HG03095 (cell line): Measurements from ENCODE around the gene TMEM259.

Experiments
- ATAC-seq: cut with Tn5 transposase; IDR thresholded peaks from one replicate; pipeline ENCODE4 v1.9.1; 2021; ENCODE audit warnings: moderate library complexity; ENCODE audit not compliant: unreplicated experiment

TMEM259 gene

GRCh38 chr19:1017906-1018305 lies 3.0 kb downstream of the TMEM259 start:
- ATAC-seq = no peak

- no peak for ATAC-seq
Measured at GRCh38 chr19:1017115-1017905, 3.6 kb downstream of the TMEM259 start.

- no peak for ATAC-seq
Measured at GRCh38 chr19:1016647-1017114, 4.2 kb downstream of the TMEM259 start.

- ATAC-seq = no peak
Measured at GRCh38 chr19:1015782-1016646, 4.9 kb downstream of the TMEM259 start.

- no peak for ATAC-seq
Measured at GRCh38 chr19:1015061-1015781, 5.7 kb downstream of the TMEM259 start.

- ATAC-seq = no peak
Measured at GRCh38 chr19:1014161-1015060, 6.5 kb downstream of the TMEM259 start.

GRCh38 chr19:1013218-1013617 lies 7.7 kb downstream of the TMEM259 start:
- no peak for ATAC-seq

GRCh38 chr19:1012334-1012733 lies 8.6 kb downstream of the TMEM259 start:
- no peak for ATAC-seq

GRCh38 chr19:1011831-1012333 lies 9.0 kb downstream of the TMEM259 start:
- ATAC-seq = no peak

- ATAC-seq = no peak
Measured at GRCh38 chr19:1010586-1011510, 10.1 kb downstream of the TMEM259 start.

- no peak for ATAC-seq
Measured at GRCh38 chr19:1009981-1010538, 10.9 kb downstream of the TMEM259 start.

- ATAC-seq = no peak
Measured at GRCh38 chr19:1009041-1009980, 11.6 kb downstream of the TMEM259 start.

GRCh38 chr19:1008268-1009040 lies 12.5 kb downstream of the TMEM259 start:
- no peak for ATAC-seq

- ATAC-seq = no peak
Measured at GRCh38 chr19:1007399-1008251, 13.3 kb downstream of the TMEM259 start.

GRCh38 chr19:1006711-1007398 lies 14.1 kb downstream of the TMEM259 start:
- no peak for ATAC-seq
